Mucosa of descending colon (tissue), 3 donors: ENCODE results near the gene SPATA6L. TPM values are rescaled to one million over a fixed set of nuclear protein-coding genes. Genes with fewer than 3 reads are reported as not detected.

ENCODE experiments used
- ATAC-seq: fragments of 200-7000 bp; cut with Tn5 transposase; one replicate; pipeline ENCODE4 v1.9.1; 2020; ENCODE audit warnings: mild to moderate bottlenecking, moderate library complexity
- DNase-seq, 3 donors: peaks; one replicate each; pipeline ENCODE4 v3.0.0-alpha.2; 2020
- H3K36me3 ChIP-seq: fragments of 200-600 bp; one replicate; pipeline ENCODE4 v1.8.0; 2021; ENCODE audit warnings: low read depth, mild to moderate bottlenecking
- H3K4me1 ChIP-seq: fragments of 200-600 bp; one replicate; pipeline ENCODE4 v1.8.0; 2021; ENCODE audit warnings: low read depth, mild to moderate bottlenecking
- H3K4me3 ChIP-seq: fragments of 200-600 bp; one replicate; pipeline ENCODE4 v1.8.0; 2021; ENCODE audit warnings: mild to moderate bottlenecking
- H3K9me3 ChIP-seq: fragments of 200-600 bp; one replicate; pipeline ENCODE4 v1.8.0; 2021; ENCODE audit warnings: mild to moderate bottlenecking
- CTCF ChIP-seq: fragments of 200-600 bp; IDR thresholded peaks from one replicate; pipeline ENCODE4 v1.8.0; 2022; ENCODE audit warnings: antibody characterized with exemption, mild to moderate bottlenecking
- intact Hi-C, 2 donors: fragments of 100-400 bp; cut with DNase I in 1 of 2; cut with micrococcal nuclease in 1 of 2; formaldehyde crosslinking; loops; one replicate each; pipeline versions ENCODE4 v1.11.0 to v1.11.1; 2022; cut with DNase I, micrococcal nuclease
- total RNA-seq, 3 donors: library from RNA; stranded (reverse); fragmentation: NEBNext Ultra II Directional in 2 of 3; extraction: Animal tissue kit (Norgen Biotek cat#: 25700) in 2 of 3; gene quantifications; one replicate each; pipeline versions ENCODE4 v1.2.1 to v1.2.4, GENCODE V29; 2021 to 2023
- donor health status: DM: no; HTN: no; CAD: no; lungs with moderate emphysema.
- donor health status: DM: no; HTN: no; CAD: no.
- donor health status: DM: no; HTN: yes; CAD: no.

The SPATA6L gene
- total RNA-seq, 3 donors from 2014 or later, result 4.5 to 4.9 (median 4.7) TPM

DNA sequence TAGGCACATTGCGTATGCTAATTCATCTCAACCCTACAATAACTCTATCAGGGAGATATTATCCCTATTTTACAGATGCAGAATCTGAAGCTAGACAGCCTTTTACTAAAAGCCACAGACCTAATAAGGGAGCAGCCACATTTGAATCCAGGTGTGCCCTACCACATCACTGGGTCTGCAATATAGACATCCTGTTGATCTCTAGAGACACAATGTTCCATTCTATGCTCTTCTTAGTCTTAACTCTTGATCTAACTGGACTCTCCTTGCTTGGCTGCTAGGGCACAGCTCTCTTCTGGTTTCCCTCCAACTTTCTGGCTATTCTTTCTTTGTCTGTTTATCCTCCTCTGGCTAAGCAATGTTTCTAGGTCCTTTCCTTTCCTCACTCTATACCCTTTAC is 1.4 kb upstream of the SPATA6L start:
- no peaks in the 10 kb centered on the region for H3K9me3 ChIP-seq
- H3K4me3 ChIP-seq, result no peak overlapping the region
- no peak for TF ChIP-seq CTCF
- ATAC-seq (no peak), DNase-seq (no peak)
- intact Hi-C loops, result no loop called here
- H3K4me1 ChIP-seq, result peaks cover 12% of the 10 kb centered on the region
- H3K36me3 ChIP-seq, result no peaks in the 10 kb centered on the region

GRCh38 chr9:4665357-4665756 is 923 bp downstream of the SPATA6L start:
- TF ChIP-seq CTCF, result no peak
- Histone ChIP-seq H3K9me3 (no peaks in the 10 kb centered on the region), H3K36me3 (no peaks in the 10 kb centered on the region), H3K4me1 (peaks cover 12% of the 10 kb centered on the region), H3K4me3 (no peak overlapping the region)
- ATAC-seq (peak; percentile 4), DNase-seq (no peak)
- intact Hi-C loops, result no loop called here

DNA sequence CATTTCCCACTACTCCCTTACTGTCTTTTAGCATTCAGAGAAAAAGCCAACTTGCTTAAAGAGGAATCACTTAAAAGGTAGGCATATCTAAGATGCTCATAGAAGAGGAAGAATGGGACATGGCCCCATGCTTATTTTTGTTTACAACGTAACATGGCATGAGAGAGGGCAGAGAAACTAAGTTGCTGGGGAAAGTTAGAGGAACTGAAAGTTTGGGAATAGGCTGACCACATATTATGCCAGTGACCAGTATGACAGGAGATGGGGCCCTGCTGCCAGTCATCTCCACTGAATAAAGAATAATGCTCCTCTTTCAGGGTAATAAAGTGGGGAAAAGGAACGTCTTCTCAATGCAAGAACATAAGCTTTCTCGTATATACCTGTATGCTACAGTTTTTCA is 2.3 kb downstream of the SPATA6L start:
- H3K9me3 ChIP-seq, result no peaks in the 10 kb centered on the region
- TF ChIP-seq CTCF, result no peak
- peaks cover 12% of the 10 kb centered on the region for H3K4me1 ChIP-seq
- H3K36me3 ChIP-seq, result no peaks in the 10 kb centered on the region
- no peak overlapping the region for H3K4me3 ChIP-seq
- DNase-seq (no peak), ATAC-seq (no peak)
- intact Hi-C loops, result no loop called here

- Histone ChIP-seq H3K36me3 (no peaks in the 10 kb centered on the region), H3K4me1 (peaks cover 16% of the 10 kb centered on the region), H3K4me3 (no peak overlapping the region), H3K9me3 (no peaks in the 10 kb centered on the region)
- intact Hi-C loops, result no loop called here
- ATAC-seq, result peak; percentile 45
- DNase-seq, result no peak
- TF ChIP-seq CTCF, result no peak
Observed at GRCh38 chr9:4662989-4663792, 3.1 kb downstream of the SPATA6L start.

GRCh38 chr9:4662108-4662988 is 3.9 kb downstream of the SPATA6L start, which contains the start of gene PLPP6:
TSS of gene PLPP6 (plus strand) at chr9:4662294. CDS start at chr9:4662376, 82 bp downstream.
- Histone ChIP-seq H3K36me3 (no peaks in the 10 kb centered on the region), H3K9me3 (no peaks in the 10 kb centered on the region), H3K4me1 (peaks cover 17% of the 10 kb centered on the region)

More at GRCh38 chr9:4662108-4662988, 3.9 kb downstream of the SPATA6L start, which contains the start of gene PLPP6:
- TF ChIP-seq CTCF, result peak; percentile 39
- DNase-seq (peak; percentile 92 to 94 (median 93)), ATAC-seq (peak; percentile 94)
- H3K4me3 ChIP-seq, result peak within 1 kb of the TSS; percentile 87
- intact Hi-C loops, result no loop called here
